Liver (tissue), 9 donors: ENCODE measurements around the gene ENHO. TPM values are rescaled to one million over a fixed set of nuclear protein-coding genes. Genes with fewer than 3 reads are reported as not detected.

Experiments
- DNase-seq: peaks from one replicate; pipeline ENCODE4 v3.0.0-alpha.2; 2017; ENCODE audit warnings: low spot score
- H3K27ac ChIP-seq, 2 donors: one replicate each; pipeline ENCODE4 v1.7.0; 2013; ENCODE audit warnings: inconsistent platforms in 2 of 2, low read length in 2 of 2, control low read depth in 1 of 2, low read depth in 1 of 2, mild to moderate bottlenecking in 1 of 2
- H3K27me3 ChIP-seq, 4 donors: one replicate each; pipeline versions ENCODE4 v1.6.1 to v1.7.0; 2013; ENCODE audit warnings: low read length in 3 of 4, inconsistent platforms in 1 of 4, mild to moderate bottlenecking in 1 of 4, moderate library complexity in 1 of 4; ENCODE audit not compliant: control insufficient read depth in 4 of 4, insufficient read depth in 4 of 4
- H3K36me3 ChIP-seq, 4 donors: one replicate each; pipeline versions ENCODE4 v1.6.1 to v1.7.0; 2013; ENCODE audit warnings: low read length in 3 of 4, mild to moderate bottlenecking in 3 of 4, low read depth in 1 of 4, moderate library complexity in 1 of 4; ENCODE audit not compliant: control insufficient read depth in 4 of 4, insufficient read depth in 3 of 4
- H3K4me1 ChIP-seq, 4 donors: one replicate each; pipeline versions ENCODE4 v1.6.1 to v1.7.0; 2013; ENCODE audit warnings: low read length in 3 of 4, mild to moderate bottlenecking in 3 of 4, moderate library complexity in 1 of 4; ENCODE audit not compliant: control insufficient read depth in 4 of 4, insufficient read depth in 4 of 4
- H3K4me3 ChIP-seq, 3 donors: one replicate each; pipeline versions ENCODE4 v1.6.1 to v1.7.0; 2013; ENCODE audit warnings: low read length in 3 of 3, control low read depth in 1 of 3, low read depth in 1 of 3, mild to moderate bottlenecking in 1 of 3
- H3K9ac ChIP-seq, 2 donors: one replicate each; pipeline ENCODE4 v1.7.0; 2013; ENCODE audit warnings: low read length in 2 of 2, mild to moderate bottlenecking in 2 of 2, moderate library complexity in 2 of 2, control low read depth in 1 of 2, low read depth in 1 of 2
- H3K9me3 ChIP-seq, 4 donors: one replicate each; pipeline versions ENCODE4 v1.6.1 to v1.7.0; 2013; ENCODE audit warnings: low read length in 3 of 4; ENCODE audit not compliant: control insufficient read depth in 4 of 4
- EGR1 ChIP-seq, 2 donors: IDR thresholded peaks; 2 replicates each; pipeline ENCODE4 v1.6.1; 2016 to 2018; ENCODE audit warnings: antibody characterized with exemption in 2 of 2, low read depth in 2 of 2
- FOXA1 ChIP-seq: IDR thresholded peaks from 2 replicates; pipeline ENCODE4 v1.6.1; 2016; ENCODE audit warnings: antibody characterized with exemption
- FOXA2 ChIP-seq: IDR thresholded peaks from 2 replicates; pipeline ENCODE4 v1.6.1; 2016; ENCODE audit warnings: antibody characterized with exemption
- HNF4G ChIP-seq: IDR thresholded peaks from 2 replicates; pipeline ENCODE4 v1.6.1; 2016; ENCODE audit warnings: antibody characterized with exemption
- JUND ChIP-seq, 2 donors: IDR thresholded peaks; 2 replicates each; pipeline ENCODE4 v1.6.1; 2016; ENCODE audit warnings: antibody characterized with exemption in 2 of 2
- NR2F2 ChIP-seq: IDR thresholded peaks from 2 replicates; pipeline ENCODE4 v1.6.1; 2016; ENCODE audit warnings: antibody characterized with exemption
- RAD21 ChIP-seq, 2 donors: IDR thresholded peaks; 2 replicates each; pipeline ENCODE4 v1.6.1; 2016; ENCODE audit warnings: antibody characterized with exemption in 2 of 2, mild to moderate bottlenecking in 2 of 2
- RXRA ChIP-seq, 2 donors: IDR thresholded peaks; 2 replicates each; pipeline ENCODE4 v1.6.1; 2017 to 2018; ENCODE audit warnings: antibody characterized with exemption in 2 of 2, mild to moderate bottlenecking in 1 of 2
- SP1 ChIP-seq: IDR thresholded peaks from 2 replicates; pipeline ENCODE4 v1.6.1; 2018; ENCODE audit warnings: antibody characterized with exemption, mild to moderate bottlenecking
- TAF1 ChIP-seq: conservative IDR thresholded peaks from 2 replicates; pipeline ENCODE4 v1.6.1; 2016; ENCODE audit warnings: antibody characterized with exemption, mild to moderate bottlenecking
- YY1 ChIP-seq: IDR thresholded peaks from 2 replicates; pipeline ENCODE4 v1.6.1; 2016; ENCODE audit warnings: antibody characterized with exemption, mild to moderate bottlenecking
- WGBS: extraction: QIAGEN DNeasy Blood & Tissue Kit; methylation state at CpG from one replicate; pipeline ENCODE4 v1.1.7; 2013; 5-methylcytosine and 5-hydroxymethylcytosine counted together
- polyA plus RNA-seq, 2 donors: library from polyadenylated mRNA; stranded (reverse) in 1 of 2; unstranded in 1 of 2; fragments of 200-250 nt in 1 of 2; fragments of >200 nt in 1 of 2; fragmentation: Nextera tagmentation in 1 of 2; extraction: Ambion mirVana in 1 of 2; gene quantifications; one replicate each; pipeline versions ENCODE4 v1.2.1 to v1.2.3, GENCODE V29; 2013 to 2015
- total RNA-seq, 2 donors: library from RNA; depleted of rRNA; stranded (reverse); fragments of >200 nt; gene quantifications; one replicate each; pipeline ENCODE4 v1.2.3, GENCODE V29; 2014
- TF ChIP-seq, protein P1 (sequence below): IDR thresholded peaks from 2 replicates; pipeline ENCODE4 v1.6.1; 2016; ENCODE audit warnings: antibody characterized with exemption, mild to moderate bottlenecking
- TF ChIP-seq, protein P2 (sequence below): IDR thresholded peaks from 2 replicates; pipeline ENCODE4 v1.6.1; 2016; ENCODE audit warnings: antibody characterized with exemption
- TF ChIP-seq, protein P3 (sequence below): IDR thresholded peaks from 2 replicates; pipeline ENCODE4 v1.6.1; 2016; ENCODE audit warnings: antibody characterized with exemption
- TF ChIP-seq, protein P4 (sequence below): fragments of 150-350 bp; IDR thresholded peaks from 2 replicates; pipeline ENCODE4 v1.5.1; 2017; ENCODE audit warnings: improper control_type of control experiment, low read depth, low read length; ENCODE audit not compliant: missing input control
- TF ChIP-seq, protein P5 (sequence below): IDR thresholded peaks from 2 replicates; pipeline ENCODE4 v1.6.1; 2016; ENCODE audit warnings: antibody characterized with exemption
- donor health status: healthy.
- donor health status: healthy.
- donor health status: healthy.
- donor health status: healthy.
- donor health status: healthy.

ENHO gene
- total and polyA plus RNA-seq, 4 donors: 0.67 to 9.6 (median 1.9) TPM

DNA sequence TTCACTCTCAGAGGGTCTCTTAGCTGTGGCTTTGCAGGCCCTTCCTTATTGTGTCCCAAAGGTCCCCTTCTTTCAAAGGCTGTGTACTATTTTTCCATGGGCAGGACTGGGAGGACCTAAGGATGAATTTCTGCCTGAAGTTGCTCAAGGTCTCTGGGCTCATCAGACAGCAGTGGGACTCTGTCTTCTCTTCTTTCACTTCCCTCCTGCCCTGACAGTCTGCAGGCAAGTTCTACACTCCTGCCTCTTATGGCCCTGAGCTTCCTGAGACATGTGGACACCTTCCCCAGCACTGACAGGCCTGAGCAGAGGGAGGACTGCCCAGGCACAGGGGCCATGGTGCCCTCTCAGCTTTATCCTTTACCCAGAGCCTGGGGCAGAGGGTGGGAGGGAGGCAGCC is 14.8 kb downstream of the ENHO start:
- Histone ChIP-seq H3K27me3 (no peaks in the 10 kb centered on the region), H3K9me3 (no peaks in the 10 kb centered on the region), H3K4me1 (peaks cover 2 to 12% (median 10%) of the 10 kb centered on the region in 4 donors), H3K36me3 (no peaks in the 10 kb centered on the region), H3K9ac (no peak overlapping the region), H3K27ac (no peak overlapping the region), H3K4me3 (no peak overlapping the region)
- TF ChIP-seq YY1 (no peak), RXRA (IDR thresholded peaks at IDR 0.05) (no peak), SP1 (no peak), TAF1 (no peak), FOXA2 (no peak)
- TF ChIP-seq, protein P1, sequence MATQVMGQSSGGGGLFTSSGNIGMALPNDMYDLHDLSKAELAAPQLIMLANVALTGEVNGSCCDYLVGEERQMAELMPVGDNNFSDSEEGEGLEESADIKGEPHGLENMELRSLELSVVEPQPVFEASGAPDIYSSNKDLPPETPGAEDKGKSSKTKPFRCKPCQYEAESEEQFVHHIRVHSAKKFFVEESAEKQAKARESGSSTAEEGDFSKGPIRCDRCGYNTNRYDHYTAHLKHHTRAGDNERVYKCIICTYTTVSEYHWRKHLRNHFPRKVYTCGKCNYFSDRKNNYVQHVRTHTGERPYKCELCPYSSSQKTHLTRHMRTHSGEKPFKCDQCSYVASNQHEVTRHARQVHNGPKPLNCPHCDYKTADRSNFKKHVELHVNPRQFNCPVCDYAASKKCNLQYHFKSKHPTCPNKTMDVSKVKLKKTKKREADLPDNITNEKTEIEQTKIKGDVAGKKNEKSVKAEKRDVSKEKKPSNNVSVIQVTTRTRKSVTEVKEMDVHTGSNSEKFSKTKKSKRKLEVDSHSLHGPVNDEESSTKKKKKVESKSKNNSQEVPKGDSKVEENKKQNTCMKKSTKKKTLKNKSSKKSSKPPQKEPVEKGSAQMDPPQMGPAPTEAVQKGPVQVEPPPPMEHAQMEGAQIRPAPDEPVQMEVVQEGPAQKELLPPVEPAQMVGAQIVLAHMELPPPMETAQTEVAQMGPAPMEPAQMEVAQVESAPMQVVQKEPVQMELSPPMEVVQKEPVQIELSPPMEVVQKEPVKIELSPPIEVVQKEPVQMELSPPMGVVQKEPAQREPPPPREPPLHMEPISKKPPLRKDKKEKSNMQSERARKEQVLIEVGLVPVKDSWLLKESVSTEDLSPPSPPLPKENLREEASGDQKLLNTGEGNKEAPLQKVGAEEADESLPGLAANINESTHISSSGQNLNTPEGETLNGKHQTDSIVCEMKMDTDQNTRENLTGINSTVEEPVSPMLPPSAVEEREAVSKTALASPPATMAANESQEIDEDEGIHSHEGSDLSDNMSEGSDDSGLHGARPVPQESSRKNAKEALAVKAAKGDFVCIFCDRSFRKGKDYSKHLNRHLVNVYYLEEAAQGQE: no peak
- TF ChIP-seq, protein P2, sequence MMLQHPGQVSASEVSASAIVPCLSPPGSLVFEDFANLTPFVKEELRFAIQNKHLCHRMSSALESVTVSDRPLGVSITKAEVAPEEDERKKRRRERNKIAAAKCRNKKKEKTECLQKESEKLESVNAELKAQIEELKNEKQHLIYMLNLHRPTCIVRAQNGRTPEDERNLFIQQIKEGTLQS: no peak
- TF ChIP-seq, protein P3, sequence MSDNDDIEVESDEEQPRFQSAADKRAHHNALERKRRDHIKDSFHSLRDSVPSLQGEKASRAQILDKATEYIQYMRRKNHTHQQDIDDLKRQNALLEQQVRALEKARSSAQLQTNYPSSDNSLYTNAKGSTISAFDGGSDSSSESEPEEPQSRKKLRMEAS: no peak
- no peak for DNase-seq

DNA sequence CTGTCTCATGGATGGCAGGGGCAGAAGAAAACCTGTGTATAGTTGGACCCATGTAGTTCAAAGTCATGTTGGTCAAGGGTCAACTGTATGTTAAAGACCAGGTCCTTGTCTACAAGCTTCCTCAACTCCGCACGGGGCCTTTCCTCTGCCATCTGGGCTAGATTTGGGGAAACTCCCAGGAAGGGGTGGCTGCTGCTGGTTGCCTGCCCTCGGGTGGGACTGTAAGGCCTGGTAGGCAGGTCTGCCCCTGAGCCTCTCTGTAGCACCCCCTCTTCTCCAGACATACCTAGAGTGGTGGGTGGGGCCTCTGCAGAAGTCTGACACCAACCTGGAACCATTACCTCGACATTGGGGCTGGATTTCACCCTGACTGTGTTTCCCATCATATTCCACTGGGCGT is 15.2 kb downstream of the ENHO start:
- H3K36me3 ChIP-seq: no peaks in the 10 kb centered on the region
- H3K4me1 ChIP-seq: peaks cover 0 to 10% (median 6%) of the 10 kb centered on the region in 4 donors
- H3K9ac ChIP-seq: no peak overlapping the region
- H3K27me3 ChIP-seq: no peaks in the 10 kb centered on the region
- DNase-seq: no peak
- 88% methylated on average over 5 of the region's 5 CpGs for WGBS
- H3K4me3 ChIP-seq: no peak overlapping the region
- H3K27ac ChIP-seq: no peak overlapping the region
- H3K9me3 ChIP-seq: no peaks in the 10 kb centered on the region
- TF ChIP-seq, protein P2: no peak
- no peak for TF ChIP-seq RAD21 (IDR thresholded peaks at IDR 0.05)
- no peak for TF ChIP-seq JUND (IDR thresholded peaks at IDR 0.05)
- TF ChIP-seq, protein P4, sequence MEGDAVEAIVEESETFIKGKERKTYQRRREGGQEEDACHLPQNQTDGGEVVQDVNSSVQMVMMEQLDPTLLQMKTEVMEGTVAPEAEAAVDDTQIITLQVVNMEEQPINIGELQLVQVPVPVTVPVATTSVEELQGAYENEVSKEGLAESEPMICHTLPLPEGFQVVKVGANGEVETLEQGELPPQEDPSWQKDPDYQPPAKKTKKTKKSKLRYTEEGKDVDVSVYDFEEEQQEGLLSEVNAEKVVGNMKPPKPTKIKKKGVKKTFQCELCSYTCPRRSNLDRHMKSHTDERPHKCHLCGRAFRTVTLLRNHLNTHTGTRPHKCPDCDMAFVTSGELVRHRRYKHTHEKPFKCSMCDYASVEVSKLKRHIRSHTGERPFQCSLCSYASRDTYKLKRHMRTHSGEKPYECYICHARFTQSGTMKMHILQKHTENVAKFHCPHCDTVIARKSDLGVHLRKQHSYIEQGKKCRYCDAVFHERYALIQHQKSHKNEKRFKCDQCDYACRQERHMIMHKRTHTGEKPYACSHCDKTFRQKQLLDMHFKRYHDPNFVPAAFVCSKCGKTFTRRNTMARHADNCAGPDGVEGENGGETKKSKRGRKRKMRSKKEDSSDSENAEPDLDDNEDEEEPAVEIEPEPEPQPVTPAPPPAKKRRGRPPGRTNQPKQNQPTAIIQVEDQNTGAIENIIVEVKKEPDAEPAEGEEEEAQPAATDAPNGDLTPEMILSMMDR: no peak
- TF ChIP-seq HNF4G: no peak
- TF ChIP-seq EGR1 (IDR thresholded peaks at IDR 0.05; ENCODE audit: low read depth in 2 of 2): no peak
- TF ChIP-seq FOXA2: no peak
- TF ChIP-seq, protein P1: no peak
- TF ChIP-seq FOXA1: no peak
- no peak for TF ChIP-seq NR2F2
- TF ChIP-seq, protein P5, sequence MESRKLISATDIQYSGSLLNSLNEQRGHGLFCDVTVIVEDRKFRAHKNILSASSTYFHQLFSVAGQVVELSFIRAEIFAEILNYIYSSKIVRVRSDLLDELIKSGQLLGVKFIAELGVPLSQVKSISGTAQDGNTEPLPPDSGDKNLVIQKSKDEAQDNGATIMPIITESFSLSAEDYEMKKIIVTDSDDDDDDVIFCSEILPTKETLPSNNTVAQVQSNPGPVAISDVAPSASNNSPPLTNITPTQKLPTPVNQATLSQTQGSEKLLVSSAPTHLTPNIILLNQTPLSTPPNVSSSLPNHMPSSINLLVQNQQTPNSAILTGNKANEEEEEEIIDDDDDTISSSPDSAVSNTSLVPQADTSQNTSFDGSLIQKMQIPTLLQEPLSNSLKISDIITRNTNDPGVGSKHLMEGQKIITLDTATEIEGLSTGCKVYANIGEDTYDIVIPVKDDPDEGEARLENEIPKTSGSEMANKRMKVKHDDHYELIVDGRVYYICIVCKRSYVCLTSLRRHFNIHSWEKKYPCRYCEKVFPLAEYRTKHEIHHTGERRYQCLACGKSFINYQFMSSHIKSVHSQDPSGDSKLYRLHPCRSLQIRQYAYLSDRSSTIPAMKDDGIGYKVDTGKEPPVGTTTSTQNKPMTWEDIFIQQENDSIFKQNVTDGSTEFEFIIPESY: no peak
